Measurements from ENCODE around the gene TCIRG1.

Gene TCIRG1

DNA sequence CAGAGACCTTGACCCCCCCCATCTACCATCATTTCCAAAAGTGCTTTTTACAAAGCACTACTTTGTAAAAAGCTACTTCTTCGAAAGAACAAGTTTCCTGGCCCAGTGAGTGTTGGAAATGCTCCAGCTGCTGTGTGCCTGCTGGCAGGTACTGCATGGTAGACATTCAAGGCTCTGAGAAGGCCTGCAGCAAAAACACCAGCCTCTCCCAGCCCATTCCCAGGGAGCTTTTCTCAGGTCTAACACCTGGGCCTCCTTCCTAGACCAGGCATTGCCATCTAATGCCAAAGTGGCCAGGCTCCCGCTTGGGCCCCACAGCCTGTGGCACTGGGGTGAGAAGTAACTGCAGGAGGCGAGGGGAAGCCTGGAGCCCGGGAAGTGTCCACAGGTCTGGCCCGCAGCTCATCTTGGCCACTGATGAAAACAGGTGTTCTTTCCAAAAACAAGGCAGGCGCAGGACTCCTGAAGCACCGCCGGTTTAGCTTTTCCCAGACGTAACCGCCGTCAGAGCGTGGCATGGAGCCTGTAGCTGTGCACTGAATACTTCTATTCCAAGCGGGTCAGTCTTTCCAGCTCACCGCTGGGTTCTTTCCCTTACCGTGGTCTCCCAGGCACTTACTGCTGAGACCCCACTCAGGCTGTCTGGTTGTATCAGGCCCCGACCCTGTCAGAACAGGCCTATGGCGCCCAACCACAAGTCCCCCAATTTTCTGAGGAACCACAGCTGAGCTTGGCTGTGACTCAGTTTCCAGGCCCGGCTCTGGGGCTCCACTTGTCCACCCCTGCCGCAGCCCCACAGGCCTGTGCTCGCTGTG lies 1.2 kb upstream of the TCIRG1 start:
- DNase-seq (ENCODE audit: low spot score) = no peak

DNA sequence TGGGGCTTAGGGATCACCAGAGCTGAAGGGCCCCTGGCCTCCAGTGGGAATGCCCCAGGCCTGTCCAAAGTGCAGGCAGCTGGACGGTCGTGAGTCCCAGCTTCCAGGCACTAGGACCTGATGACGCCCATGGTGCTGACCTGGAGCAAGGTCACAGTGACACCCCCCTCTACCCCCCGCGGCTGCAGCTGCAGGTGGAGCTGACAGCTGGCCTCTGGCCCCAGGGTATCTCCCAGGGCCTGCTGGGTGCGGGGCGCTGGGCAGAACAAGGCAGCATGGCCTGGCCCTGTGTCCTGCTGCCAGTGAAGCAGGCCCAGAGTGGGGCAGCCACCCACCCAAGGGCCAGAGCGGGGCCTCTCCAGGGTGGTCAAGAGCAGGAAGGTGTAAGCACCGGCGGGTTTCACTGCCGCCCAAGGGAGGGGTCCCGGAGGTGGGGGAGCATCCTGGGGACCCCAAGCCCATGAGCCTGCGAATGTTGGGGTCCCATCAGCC lies 553 bp upstream of the TCIRG1 start:
- DNase-seq (ENCODE audit: low spot score) = no peak

DNA sequence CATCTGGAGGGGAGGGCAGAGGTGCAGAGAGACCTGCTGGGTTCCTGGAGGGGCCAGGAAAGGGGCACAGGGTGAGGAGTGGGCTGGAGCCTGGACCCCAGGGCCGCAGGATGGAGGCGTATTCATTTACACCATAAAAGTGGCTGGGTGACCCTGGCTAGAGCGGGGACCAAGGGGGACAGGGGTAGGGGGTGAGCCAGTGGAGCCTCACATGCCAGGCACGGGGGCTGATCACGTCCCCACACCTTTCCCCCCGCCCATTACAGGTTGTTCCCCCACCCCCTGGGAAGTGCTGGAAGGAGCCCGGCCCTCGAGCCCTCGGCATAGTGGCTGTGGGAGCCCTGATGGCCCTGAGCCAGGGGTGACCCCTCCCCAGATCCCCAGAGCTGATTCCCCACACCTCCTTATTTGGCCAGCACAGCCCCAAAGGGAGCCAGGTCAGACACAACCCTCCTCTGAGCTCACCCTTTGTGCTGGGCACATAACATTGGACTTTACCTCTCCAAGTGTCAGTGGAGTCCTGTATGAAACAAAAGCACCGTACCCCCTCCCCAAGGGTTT lies 781 bp downstream of the TCIRG1 start:
- no peak for DNase-seq (ENCODE audit: low spot score)

DNA sequence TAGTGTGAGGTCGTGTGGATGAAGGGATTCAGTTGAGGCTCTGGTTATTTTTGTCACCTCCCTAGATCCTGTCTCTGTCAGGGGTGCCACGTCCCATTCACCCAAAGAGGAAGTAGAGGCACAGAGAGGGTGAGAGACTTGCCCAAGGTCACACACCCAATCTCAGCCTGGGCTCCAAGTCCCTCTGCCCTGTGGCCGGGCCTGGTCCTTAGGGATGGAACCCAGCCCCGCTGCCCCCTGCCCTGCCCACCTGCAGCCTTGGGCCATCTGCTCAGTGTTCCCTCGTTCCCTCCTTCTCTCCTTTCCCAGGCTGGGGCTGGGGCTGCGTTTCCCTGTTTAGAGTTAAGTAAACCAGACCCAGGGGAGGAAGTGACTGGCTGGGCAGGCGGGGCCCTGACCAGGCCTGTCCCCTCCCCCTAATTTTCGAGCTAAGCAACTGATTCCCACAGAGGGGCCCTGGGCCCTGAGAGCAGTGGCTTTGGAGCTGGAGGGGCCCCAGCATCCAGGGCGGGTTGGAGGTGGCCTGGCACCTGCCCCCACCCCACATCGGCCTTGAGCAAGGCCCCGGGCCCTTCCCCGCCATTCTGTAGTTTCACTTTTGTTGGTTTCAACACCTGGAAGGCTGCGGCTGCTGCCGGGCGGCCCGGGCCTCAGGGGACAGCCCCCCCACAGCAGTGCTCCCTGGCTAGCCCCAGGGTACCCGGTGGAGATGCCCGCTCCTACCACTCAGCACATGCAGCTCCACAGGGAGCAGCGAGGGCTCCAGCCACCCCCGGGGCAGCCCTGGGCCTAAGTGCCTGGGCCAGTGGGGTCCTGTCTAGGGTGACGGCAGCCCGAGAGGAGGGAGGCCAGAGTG lies 1.5 kb downstream of the TCIRG1 start:
- peak; percentile 93 for DNase-seq (ENCODE audit: low spot score)

DNA sequence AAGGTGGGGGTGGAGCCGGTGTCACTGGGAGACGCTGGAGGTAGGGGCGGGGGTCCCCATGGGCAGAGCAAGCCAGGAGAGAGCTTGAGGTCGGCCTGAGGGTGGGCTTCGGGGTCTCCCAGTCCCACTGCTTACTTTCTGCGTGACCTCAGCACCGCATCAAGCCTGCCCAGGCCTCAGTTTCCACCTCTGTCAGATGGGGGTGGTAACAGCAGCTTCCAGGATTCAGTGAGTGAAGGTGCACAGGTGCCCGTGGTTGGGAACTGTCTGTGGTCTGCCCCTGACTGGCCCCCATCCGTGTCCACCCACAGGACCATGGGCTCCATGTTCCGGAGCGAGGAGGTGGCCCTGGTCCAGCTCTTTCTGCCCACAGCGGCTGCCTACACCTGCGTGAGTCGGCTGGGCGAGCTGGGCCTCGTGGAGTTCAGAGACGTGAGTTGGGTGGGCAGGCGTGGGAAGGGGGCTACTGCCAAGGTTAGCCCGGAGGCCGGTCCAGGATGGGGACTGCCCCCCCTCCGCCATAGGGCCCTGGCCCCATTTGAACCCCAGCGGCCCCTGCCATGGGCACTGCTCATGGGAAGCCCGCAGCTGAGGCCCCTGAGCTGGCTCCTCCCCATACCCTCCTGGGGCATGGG lies 2.2 kb downstream of the TCIRG1 start:
- no peak for DNase-seq (ENCODE audit: low spot score)

DNA sequence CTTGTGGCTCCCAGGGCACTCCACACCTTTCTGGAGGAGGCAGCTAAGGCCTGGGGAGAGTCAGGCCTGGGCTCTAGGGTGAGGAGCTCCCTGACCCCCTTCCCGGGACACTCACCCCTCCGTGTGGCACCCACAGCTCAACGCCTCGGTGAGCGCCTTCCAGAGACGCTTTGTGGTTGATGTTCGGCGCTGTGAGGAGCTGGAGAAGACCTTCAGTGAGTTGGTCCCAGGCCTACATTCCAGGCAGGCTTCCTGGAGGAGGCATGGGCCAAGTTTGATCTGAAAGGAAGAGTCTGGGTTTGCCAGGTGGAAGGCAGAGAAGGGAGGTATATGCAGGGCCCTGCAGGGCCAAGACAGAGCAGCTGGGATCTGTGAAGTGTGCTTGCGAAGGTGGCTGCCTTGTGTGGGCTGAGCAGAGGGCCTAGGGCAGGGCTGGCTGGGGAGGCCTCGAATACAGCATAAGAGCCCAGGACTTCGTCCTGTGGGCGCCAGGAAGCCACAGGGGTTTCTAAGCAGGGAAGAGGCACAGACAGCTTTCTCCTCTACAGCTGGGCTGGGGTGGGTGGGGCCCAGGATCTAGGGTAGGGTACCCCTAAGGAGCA lies 2.9 kb downstream of the TCIRG1 start:
- no peak for DNase-seq (ENCODE audit: low spot score)

DNA sequence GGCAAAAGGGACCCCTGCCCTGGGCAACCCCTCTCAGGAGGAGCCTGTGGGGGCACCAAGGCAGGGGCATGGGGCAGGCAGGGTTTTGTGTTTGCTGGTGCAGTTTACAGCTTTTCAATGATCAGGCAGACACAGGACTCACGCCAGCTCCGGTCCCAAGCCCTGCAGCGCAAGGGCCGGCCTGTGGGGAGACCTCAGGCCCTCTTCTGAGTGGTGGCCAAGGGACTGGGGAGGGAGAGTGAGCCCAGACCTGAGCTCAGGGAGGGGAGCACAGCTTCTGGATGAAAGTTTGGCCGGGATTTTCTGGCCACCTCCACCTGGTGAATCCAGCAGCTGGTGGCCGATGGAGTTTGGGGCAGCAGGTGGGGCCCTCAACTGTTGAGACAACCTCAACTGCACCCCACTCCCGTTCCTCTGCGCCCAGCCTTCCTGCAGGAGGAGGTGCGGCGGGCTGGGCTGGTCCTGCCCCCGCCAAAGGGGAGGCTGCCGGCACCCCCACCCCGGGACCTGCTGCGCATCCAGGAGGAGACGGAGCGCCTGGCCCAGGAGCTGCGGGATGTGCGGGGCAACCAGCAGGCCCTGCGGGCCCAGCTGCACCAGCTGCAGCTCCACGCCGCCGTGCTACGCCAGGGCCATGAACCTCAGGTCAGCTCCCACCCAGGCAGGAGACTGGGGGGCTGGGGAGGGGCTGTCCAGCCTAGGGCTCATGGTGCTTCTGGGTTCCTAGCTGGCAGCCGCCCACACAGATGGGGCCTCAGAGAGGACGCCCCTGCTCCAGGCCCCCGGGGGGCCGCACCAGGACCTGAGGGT lies 3.6 kb downstream of the TCIRG1 start:
- DNase-seq (ENCODE audit: low spot score) = no peak

DNA sequence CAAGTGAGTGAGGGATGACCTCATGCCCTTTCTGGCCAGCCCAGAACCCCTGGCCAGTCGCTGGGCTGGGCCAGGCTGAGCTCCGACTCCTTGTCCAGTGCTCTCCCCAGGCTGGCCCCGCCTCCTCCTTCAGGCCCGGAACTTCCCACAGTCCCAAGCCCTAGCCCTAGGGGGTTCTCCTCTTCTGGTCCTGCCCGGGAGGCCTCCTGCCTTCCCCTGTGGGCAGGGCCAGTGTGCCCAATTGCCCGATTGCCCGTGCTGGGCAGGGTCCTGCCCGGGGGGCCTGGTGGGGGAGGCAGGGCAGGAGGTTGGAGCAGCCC lies 4.2 kb downstream of the TCIRG1 start:
- DNase-seq (ENCODE audit: low spot score) = no peak

DNA sequence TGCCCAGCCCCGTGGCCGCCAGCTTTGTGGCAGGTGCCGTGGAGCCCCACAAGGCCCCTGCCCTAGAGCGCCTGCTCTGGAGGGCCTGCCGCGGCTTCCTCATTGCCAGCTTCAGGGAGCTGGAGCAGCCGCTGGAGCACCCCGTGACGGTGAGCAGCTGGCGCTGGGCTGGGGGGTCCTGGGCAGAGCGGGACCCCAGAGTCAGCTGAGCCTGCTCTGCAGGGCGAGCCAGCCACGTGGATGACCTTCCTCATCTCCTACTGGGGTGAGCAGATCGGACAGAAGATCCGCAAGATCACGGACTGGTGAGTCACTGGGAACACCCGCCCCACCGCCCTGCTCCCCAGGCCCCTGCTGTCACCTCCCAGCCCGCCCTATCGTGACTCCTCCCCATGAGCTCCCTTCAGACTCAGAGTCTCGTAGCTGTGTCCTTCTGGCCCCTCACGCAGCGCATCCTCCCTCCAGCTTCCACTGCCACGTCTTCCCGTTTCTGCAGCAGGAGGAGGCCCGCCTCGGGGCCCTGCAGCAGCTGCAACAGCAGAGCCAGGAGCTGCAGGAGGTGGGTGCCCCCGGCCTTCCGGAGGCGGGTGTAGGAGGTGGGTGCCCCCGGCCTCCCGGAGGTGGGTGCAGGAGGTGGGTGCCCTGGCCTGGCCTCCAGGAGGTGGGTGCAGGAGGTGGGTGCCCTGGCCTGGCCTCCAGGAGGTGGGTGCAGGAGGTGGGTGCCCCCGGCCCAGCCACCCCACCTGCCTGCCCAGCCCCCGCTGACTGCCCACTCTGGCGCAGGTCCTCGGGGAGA lies 4.7 kb downstream of the TCIRG1 start:
- peak; percentile 73 for DNase-seq (ENCODE audit: low spot score)

DNA sequence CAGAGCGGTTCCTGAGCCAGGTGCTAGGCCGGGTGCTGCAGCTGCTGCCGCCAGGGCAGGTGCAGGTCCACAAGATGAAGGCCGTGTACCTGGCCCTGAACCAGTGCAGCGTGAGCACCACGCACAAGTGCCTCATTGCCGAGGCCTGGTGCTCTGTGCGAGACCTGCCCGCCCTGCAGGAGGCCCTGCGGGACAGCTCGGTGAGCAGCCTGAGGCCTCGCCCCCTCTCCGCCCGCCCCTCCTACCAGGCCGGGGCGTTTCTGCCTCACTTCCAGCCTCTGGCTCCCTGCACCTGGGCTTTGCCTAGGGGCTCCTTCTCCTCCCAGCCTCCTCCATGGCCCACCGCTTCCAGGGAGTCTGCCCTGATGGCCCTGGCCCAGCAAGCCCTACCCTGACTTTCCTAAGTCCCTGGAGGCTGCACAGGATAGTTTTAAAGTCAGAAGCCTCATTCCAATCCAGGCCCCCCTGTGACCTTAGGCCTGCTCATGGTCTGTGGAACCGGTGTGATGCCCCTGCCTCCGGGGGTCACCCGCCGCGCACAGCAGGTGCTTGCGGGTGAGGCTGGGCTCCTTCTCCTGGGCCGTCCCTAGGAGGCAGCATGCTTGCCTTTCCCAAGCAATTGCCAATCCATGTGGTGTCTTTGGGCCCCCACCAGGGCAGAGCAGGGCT lies 5.5 kb downstream of the TCIRG1 start:
- DNase-seq (ENCODE audit: low spot score) = peak; percentile 70

DNA sequence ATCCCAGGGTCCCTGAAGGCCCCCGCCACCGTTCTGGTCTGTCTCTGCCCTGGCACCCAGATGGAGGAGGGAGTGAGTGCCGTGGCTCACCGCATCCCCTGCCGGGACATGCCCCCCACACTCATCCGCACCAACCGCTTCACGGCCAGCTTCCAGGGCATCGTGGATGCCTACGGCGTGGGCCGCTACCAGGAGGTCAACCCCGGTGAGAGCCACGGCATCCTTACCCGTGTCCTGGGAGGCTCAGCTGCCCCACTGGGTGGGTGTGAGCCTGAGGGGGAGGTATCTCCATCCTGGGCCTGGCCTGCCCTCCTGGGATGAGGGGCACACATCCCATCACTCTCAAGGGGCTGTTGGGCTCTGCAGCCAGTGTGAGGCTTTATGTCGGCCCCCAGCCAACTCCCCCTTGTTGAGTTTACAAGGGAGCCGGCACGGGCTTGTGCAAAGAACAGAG lies 6.1 kb downstream of the TCIRG1 start:
- DNase-seq (ENCODE audit: low spot score) = no peak

DNA sequence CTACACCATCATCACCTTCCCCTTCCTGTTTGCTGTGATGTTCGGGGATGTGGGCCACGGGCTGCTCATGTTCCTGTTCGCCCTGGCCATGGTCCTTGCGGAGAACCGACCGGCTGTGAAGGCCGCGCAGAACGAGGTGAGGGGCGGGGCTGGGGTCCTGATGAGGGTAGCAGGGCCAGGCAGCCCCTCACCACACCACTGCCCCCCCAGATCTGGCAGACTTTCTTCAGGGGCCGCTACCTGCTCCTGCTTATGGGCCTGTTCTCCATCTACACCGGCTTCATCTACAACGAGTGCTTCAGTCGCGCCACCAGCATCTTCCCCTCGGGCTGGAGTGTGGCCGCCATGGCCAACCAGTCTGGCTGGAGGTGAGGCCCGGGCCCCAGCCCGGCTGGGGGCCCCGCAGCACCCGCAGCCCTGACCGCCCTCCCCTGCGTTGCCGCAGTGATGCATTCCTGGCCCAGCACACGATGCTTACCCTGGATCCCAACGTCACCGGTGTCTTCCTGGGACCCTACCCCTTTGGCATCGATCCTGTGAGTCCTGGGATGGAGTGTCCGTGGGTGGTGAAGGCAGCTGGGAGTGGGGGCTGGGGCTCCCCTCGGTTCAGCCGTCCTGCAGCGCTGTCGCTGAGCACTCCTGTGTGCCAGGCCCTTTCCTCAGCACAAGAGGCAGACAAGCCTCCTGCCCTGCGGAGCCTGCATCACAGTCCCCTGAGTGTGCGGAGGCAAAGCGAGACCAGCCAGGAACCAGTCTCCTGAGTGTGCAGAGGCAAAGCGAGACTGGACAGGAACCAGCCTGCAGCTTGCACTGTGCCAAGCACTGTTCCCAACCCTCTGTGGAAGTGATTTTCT lies 8.8 kb downstream of the TCIRG1 start:
- no peak for DNase-seq (ENCODE audit: low spot score)

DNA sequence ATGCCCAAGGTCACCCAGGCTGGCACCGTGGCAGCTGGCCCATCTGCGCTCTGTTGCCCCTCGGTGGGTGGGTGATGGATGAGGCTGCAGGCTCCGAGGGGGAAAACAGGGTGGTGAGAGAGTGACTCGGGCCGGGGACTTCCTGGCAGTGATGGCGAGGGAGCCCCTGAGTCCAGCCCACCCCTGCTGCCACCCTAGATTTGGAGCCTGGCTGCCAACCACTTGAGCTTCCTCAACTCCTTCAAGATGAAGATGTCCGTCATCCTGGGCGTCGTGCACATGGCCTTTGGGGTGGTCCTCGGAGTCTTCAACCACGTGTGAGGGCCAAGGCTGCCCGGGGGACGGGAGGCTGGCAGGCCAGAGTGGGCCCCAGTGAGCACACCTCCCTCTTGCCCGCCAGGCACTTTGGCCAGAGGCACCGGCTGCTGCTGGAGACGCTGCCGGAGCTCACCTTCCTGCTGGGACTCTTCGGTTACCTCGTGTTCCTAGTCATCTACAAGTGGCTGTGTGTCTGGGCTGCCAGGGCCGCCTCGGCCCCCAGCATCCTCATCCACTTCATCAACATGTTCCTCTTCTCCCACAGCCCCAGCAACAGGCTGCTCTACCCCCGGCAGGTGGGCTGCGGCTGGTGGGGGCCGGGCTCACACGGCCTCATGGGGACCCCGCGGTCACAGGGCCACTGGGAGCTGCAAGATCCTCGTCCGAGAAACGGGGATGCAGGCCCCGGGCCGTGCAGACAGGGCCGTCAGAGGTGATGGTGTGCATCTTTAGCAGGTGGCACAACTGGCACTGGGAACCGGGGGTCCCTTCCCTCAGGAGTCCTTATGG lies 10.1 kb downstream of the TCIRG1 start:
- DNase-seq (ENCODE audit: low spot score) = no peak

DNA sequence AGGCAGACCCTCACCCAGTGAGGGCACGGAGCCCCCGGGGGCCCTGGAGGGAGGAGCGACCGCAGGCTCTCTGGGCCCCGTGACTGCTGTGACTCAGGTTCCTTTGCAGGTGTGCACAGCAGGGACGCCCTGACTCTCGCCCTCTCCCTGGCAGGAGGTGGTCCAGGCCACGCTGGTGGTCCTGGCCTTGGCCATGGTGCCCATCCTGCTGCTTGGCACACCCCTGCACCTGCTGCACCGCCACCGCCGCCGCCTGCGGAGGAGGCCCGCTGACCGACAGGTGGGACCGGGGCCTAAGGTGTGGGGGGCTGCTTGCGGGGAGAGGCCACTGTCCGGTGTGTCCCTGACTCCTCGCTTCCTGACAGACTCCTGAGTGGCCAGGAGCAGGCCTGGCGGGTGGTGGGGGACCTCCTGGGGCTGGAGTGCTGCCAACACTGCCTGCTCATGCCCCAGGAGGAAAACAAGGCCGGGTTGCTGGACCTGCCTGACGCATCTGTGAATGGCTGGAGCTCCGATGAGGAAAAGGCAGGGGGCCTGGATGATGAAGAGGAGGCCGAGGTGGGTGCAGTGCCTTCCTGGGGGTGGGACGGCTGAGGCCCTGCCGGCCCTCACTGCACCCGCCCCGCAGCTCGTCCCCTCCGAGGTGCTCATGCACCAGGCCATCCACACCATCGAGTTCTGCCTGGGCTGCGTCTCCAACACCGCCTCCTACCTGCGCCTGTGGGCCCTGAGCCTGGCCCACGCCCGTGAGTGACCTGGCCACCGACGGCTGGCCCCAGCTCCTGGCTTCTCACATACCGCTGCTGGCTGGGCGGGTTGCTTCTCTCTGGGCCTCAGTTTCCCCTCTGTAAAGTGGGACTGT lies 10.9 kb downstream of the TCIRG1 start:
- no peak for DNase-seq (ENCODE audit: low spot score)

DNA sequence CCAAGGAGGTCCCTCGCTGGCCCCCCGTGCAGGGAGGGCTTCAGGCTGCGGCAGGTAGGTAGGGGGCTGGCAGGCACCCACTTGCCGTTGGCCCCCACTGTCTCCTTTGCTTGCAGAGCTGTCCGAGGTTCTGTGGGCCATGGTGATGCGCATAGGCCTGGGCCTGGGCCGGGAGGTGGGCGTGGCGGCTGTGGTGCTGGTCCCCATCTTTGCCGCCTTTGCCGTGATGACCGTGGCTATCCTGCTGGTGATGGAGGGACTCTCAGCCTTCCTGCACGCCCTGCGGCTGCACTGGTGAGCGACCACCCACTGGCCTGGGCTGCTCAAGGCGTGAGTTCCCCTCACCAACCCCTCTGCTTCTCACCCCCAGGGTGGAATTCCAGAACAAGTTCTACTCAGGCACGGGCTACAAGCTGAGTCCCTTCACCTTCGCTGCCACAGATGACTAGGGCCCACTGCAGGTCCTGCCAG lies 11.6 kb downstream of the TCIRG1 start:
- DNase-seq (ENCODE audit: low spot score) = no peak
